NCI-H146 treated with DMSO at 0.1 percent for 48 hours (cell line): ENCODE measurements around the gene SLC30A7.
"Not testable (repeated sequence)": the region's sequence is repeated elsewhere in the genome, so short reads cannot be mapped to it uniquely, and the experiment has no call there.

Experiments used
- DNase-seq: peaks from one replicate; lab custom pipeline; 2025; ENCODE audit not compliant: unreplicated experiment; lab: John Stamatoyannopoulos, UW

The SLC30A7 gene

DNA sequence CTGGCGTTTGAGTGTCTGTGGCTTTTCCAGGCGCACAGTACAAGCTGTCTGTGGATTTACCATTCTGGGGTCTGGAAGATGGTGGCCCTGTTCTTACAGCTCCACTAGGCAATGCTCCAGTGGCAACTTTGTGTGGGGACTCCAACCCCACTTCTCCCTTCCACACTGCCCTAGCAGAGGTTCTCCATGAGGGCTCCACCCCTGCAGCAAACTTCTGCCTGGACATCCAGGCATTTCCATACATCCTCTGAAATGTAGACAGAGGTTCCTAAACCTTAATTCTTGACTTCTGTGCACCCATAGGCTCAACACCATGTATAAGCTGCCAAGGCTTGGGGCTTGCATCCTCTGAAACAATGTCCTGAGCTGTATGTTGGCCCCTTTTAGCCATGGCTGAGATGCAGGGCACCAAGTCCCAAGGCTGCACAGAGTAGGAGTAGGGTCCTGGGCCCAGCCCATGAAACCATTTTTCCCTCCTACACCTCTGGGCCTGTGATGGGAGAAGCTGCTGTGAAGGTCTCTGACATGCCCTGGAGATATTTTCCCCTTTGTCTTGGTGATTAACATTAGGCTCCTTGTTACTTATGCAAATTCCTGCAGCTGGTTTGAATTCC is 5.9 kb upstream of the SLC30A7 start:
- not testable (repeated sequence) for DNase-seq

DNA sequence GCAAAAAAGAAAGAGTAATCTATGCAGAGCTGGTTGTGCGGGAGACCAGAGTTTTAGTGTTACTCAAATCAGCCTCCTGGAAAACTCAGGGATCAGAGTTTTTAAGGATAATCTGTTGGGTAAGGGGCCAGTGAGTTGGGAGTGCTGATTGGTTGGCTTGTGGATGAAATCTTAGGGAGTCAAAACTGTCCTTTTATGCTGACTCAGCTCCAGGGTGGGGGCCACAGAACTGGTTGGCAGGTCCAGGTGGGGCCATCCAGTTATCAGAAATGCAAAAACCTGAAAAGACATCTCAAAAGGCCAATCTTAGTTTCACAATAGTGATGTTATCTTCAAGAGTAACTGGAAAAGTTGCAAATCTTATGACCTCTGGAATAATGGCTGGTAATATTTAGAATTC is 4.5 kb upstream of the SLC30A7 start:
- DNase-seq: no peak

DNA sequence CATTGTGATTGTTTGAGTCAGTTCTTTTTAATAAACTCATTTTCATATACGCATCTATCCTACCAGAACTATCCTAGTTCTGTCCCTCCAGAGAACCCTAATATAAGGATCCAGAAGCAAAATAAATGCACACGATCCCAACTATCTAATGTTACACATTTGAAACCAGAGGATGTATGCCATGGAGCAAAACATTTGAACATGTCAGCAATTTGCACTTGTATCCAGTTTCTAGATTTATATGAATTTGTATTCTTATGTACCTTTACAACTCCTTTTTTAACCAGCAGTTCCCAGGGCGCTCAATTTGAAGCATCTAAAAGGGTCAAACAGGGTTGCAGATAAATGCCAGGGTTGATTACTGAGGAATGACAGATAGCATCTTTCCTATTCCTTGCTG is 3.3 kb upstream of the SLC30A7 start:
- no peak for DNase-seq

- no peak for DNase-seq
These were observed 2.2 kb upstream of the SLC30A7 start for GRCh38 chr1:100893718-100894117.

- peak; percentile 94 for DNase-seq
These were observed 1.0 kb upstream of the SLC30A7 start, which contains the start of gene EXTL2 for GRCh38 chr1:100894603-100895539. Gene EXTL2 (minus strand): TSS chr1:100894842. CDS start chr1:100888757, 6,085 bp downstream.

DNA sequence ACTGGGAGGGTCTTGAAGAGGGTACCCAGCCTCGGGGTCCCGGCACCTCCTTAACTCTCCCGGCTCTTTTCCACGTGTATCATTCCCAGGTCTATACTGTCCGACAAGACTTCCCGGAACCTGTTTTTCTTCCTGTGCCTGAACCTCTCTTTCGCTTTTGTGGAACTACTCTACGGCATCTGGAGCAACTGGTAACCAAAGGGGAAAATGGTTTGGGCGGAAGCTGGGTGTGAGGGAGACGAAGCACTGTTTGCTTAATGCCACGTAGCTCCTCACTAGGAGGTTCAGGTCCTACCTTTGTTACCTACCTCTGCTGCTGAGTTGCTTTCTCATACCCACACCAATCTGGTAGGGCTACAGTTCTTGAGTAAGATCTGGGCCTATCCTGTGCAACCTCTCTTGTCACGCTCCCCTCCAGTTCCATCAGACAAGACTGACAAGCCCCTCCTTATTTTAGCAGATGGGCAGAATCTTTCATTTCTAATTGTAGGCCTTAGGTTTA is 642 bp downstream of the SLC30A7 start:
- DNase-seq: peak; percentile 53

- DNase-seq: no peak
These were observed 6.5 kb downstream of the SLC30A7 start for GRCh38 chr1:100902365-100902764.

GRCh38 chr1:100903777-100904176 is 7.9 kb downstream of the SLC30A7 start:
- no peak for DNase-seq

DNA sequence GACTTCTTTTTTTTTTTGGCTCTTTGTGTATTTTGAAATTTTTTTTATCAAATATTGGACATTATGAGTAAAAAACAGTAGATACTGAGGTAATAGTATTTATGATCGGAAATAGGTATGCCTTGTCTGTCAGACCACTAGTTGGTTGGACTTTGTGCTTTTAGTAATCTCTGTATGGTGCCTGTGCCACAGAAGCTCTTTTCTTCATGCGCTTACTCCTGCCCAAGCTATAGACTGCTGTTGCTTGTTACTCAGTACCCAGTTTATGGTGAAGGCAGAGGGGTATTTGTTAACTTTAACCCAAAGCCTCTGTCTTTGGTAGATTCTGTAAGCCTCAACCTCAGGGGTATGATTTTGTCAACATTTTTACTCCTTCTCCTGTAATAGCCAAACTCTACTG is 8.6 kb downstream of the SLC30A7 start:
- DNase-seq: no peak

GRCh38 chr1:100905181-100905580 is 9.3 kb downstream of the SLC30A7 start:
- DNase-seq: no peak

DNA sequence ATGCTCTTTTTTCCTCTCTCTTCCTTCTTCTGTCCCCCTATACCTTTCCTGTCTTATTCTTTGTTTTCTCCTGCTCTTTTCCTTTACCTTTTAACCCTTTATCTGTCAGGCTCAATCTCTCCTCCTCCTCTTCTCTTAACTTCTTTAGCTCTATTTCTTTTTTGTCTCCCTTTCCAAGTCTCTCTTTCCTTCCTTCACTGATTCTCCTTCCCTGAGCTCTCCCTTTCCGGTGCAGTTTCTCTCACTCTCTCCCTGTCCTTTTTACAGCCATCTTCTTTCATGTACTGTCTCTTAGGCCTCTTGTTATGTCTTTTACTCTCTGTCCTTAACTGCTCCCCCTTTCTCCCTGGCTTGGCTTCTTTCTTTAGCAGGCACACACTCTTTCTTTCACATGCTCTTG is 12.0 kb downstream of the SLC30A7 start:
- DNase-seq: no peak

GRCh38 chr1:100909018-100909417 is 13.1 kb downstream of the SLC30A7 start:
- no peak for DNase-seq

DNA sequence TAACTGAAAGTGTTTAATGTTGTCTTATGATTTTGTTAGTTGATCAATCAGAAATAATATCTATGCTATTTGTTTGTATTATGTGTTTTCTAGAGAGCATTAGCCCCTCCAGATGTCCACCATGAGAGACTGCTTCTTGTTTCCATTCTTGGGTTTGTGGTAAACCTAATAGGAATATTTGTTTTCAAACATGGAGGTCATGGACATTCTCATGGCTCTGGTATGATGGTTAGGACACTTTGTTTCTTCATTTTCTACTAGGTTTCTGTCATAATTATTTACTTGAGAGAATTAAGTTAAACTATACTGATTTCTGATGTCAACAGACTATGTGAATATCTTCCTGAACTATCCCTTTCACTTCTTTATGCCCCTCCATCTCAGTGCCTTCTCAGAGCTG is 16.1 kb downstream of the SLC30A7 start:
- DNase-seq: no peak

GRCh38 chr1:100921110-100921706 is 25.3 kb downstream of the SLC30A7 start:
- no peak for DNase-seq

- no peak for DNase-seq
These were observed 28.3 kb downstream of the SLC30A7 start for GRCh38 chr1:100924212-100924611.

- no peak for DNase-seq
These were observed 29.1 kb downstream of the SLC30A7 start for GRCh38 chr1:100924991-100925390.

DNA sequence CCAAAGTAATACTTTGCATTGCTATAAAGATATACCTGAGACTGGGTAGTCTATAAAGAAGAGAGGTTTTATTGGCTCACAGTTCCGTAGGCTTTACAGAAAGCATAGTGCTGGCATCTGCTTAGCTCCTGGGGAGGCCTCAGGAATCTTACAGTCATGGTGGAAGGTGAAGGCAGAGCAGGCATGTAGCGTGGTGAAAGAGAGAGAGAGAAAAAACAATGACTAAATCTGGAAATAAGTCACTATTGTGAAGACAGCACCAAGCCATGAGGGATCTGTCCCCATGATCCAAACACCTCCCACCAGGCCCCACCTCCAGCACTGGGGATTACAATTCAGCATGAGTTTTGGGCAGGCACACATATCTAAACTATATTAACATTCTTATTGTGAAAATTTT is 30.4 kb downstream of the SLC30A7 start:
- no peak for DNase-seq

DNA sequence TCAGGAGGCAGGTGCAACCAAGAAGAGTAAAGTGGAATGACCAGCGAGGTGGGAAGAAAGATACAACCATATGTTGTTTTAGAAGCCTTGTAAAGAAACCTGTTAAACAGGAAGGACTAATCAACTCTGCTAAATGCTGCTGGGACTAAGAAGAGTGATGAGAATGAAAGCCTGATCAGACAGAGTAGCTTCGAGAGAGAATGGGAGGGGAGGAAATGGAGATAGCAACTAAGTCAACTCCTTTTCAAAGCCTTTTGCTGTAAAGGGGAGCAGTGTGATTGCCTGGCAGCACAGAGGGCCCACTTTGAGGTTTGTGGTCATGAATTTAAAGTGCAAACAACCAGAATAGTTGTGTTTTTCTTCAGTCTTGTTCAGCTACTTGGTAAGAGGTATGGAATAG is 31.4 kb downstream of the SLC30A7 start:
- no peak for DNase-seq

DNA sequence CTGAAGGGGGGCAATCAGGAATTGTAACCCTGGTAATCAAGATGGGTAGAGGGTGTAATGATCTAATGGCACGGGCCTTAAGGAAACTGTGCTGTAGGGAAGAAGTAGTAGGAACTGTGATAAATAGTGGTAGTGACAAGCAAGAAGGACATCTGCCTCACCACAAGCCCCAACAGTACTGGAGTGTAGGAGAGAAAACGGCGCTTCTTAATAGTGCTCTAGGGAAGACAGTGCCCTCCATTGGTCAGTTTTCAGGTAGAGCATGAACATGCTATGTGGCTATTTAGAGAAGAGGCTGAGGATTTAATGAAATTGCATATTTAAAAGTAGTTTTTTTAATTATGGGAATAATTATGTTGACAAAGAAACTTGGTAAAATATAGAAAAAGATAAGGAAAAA is 32.2 kb downstream of the SLC30A7 start:
- no peak for DNase-seq

- DNase-seq: no peak
These were observed 34.6 kb downstream of the SLC30A7 start for GRCh38 chr1:100930494-100930893.

- no peak for DNase-seq
These were observed 35.8 kb downstream of the SLC30A7 start for GRCh38 chr1:100931716-100932115.

DNA sequence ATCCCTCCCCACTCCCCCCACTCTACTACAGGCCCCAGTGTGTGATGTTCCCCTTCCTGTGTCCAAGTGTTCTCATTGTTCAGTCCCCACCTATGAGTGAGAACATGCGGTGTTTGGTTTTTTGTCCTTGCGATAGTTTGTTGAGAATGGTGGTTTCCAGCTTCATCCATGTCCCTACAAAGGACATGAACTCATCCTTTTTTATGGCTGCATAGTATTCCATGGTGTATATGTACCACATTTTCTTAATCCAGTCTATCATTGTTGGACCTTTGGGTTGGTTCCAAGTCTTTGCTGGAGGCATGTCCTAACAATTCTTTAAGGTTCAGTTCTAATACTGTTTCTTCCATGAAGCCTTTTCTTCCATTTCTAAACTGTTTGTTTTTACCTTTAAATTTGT is 37.7 kb downstream of the SLC30A7 start:
- DNase-seq: not testable (repeated sequence)
